GM21737 (cell line): ENCODE data around the gene TM2D1.
"Not testable (repeated sequence)": the region's sequence is repeated elsewhere in the genome, so short reads cannot be mapped to it uniquely, and the experiment has no call there.

Experiments
- ATAC-seq: cut with Tn5 transposase; IDR thresholded peaks from one replicate; pipeline ENCODE4 v1.9.1; 2021; ENCODE audit warnings: mild to moderate bottlenecking, moderate library complexity; ENCODE audit not compliant: unreplicated experiment

The TM2D1 gene

GRCh38 chr1:61718996-61719663 lies 5.8 kb downstream of the TM2D1 start:
- not testable (repeated sequence) for ATAC-seq

DNA sequence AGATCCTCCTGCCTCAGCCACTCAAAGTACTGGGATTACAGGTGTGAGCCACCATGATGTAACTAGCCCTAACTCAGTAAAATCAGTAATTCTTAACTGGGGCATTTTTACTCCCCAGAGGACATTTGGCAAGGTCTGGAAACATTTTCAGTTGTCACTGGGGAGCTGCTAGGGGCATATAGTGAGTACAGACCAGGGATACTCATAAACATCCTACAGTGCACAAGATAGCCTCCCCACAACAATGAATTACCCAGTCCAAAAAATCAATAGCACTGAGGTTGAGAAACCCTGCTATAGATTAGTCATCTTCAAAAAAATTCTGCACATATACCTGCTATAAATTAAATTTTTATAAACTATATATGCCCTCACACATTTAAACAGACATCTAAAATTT lies 13.0 kb downstream of the TM2D1 start:
- no peak for ATAC-seq

- not testable (repeated sequence) for ATAC-seq
Measured at GRCh38 chr1:61711257-61711656, 13.7 kb downstream of the TM2D1 start.

DNA sequence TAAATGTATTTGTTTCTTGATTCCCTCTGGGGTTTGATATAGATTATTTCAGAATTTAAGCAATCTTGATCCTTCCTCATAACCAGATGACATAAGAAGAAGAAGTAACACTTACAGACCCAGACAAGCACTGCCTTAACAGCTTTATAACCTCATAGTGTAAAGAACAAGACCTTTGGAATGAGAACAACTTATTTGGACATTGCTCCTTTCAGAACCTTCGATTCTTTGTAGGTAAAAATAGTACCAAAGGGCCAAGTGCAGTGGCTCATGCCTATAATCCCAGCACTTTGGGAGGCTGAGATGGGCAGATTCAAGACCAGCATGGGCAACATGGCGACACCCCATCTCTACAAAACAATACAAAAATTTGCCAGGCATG lies 15.0 kb downstream of the TM2D1 start:
- no peak for ATAC-seq

GRCh38 chr1:61708953-61709907 lies 15.7 kb downstream of the TM2D1 start:
- ATAC-seq = no peak

GRCh38 chr1:61699911-61700851 lies 24.8 kb downstream of the TM2D1 start:
- ATAC-seq = no peak

- no peak for ATAC-seq
Measured at GRCh38 chr1:61692155-61692800, 32.7 kb downstream of the TM2D1 start.

- ATAC-seq = no peak
Measured at GRCh38 chr1:61687901-61688300, 37.0 kb downstream of the TM2D1 start.

DNA sequence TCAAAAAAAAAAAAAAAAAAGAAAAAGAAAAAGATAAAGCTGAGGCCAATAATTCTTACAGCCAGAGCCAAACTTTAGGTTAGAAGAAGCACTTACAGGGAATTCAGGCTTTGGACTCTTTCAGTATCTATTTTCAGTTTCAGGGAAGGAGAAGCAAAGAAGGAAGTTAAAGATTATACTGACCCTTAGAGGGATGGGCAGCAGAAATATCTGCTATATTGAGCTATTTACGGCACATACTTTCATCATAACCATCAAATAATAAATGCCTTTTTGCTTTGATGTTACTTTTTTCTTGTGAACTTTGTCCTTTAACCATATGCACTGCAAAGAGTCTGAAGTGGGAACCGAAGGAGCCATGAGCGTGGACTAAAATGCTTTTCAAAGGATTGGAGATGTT lies 42.0 kb downstream of the TM2D1 start:
- ATAC-seq = no peak

DNA sequence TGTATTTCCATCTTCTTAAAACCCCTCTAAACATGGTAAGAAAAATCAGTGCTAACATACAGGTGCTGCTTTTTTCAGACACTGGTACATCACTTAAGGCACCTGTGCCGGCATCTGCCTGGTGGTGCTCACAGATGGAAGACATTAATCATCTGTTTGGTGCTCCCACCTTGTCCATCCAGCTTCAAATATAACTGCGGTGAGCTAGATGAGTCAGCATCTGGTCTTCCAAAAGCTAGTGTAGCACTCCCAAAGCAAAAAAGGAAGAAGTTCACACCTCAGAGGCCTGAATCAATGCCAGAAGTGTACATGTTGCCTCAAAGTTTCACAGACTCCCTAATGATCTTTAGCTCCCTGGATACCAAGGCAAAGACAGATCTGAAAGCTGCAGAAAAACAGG lies 44.4 kb downstream of the TM2D1 start:
- ATAC-seq = no peak

DNA sequence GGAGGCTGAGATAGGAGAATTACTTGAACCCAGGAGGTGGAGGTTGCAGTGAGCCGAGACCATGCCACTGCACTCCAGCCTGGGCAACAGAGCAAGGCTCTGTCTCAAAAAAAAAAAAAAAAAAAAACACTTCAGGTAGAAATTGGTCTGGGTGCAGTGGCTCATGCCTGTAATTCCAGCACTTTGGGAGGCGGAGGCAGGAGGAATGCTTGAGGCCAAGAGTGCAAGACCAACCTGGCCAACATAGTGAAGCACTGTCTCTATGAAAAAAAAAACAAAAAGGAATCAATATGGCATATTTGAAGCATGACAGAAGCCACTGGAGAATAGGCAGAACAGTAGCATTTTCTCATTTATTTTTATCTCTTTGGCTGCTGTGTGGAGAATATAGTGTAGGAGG lies 48.1 kb downstream of the TM2D1 start:
- ATAC-seq = not testable (repeated sequence)

- no peak for ATAC-seq
Measured at GRCh38 chr1:61674221-61674620, 50.7 kb downstream of the TM2D1 start.

GRCh38 chr1:61672376-61672775 lies 52.6 kb downstream of the TM2D1 start:
- no peak for ATAC-seq

- ATAC-seq = no peak
Measured at GRCh38 chr1:61670445-61670844, 54.5 kb downstream of the TM2D1 start.

DNA sequence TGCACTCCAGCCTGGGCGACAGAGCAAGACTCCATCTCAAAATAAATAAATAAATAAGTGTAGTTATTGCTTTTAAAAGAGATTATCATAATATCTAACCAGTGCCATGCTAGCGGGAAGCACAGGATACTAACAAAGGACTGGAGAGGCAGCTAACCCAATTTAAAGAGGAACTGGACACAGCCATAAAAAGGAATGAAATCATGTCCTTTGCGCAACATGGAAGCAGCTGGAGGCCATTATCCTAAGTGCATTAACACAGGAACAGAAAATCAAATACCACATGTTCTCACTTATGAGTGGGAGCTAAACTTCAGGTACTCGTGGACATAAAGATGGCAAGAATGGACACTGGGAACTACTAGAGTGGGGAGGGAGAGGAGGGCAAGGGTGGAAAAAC lies 54.9 kb downstream of the TM2D1 start:
- ATAC-seq = no peak

GRCh38 chr1:61659061-61659460 lies 65.9 kb downstream of the TM2D1 start:
- ATAC-seq = no peak

DNA sequence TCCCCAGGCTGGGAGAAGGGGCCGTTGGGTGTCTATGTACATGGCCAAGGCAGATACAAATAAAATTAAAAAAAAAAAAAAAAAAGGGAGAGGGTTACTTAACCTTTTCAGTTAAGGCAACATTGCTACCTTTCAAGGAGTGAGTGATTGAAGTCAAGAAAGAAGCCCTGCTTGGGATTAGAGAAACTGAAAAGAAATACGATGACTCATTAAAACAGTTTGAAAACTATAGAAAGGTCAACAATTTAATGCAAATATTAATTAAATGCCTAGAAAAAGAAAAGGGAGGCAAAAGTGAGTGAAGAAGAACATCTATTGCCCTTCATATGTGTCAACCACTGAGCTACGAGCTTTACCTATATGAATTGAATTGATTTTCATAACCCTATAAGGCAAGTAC lies 69.5 kb downstream of the TM2D1 start:
- ATAC-seq = no peak

GRCh38 chr1:61654067-61654466 lies 70.9 kb downstream of the TM2D1 start:
- ATAC-seq = no peak

GRCh38 chr1:61648983-61649742 lies 75.8 kb downstream of the TM2D1 start:
- no peak for ATAC-seq

- ATAC-seq = no peak
Measured at GRCh38 chr1:61647142-61647541, 77.8 kb downstream of the TM2D1 start.
